ENCODE results near the gene STK26.
A peak's percentile ranks its signal among the peaks of the same experiment; 100 is the strongest.

Gene STK26

DNA sequence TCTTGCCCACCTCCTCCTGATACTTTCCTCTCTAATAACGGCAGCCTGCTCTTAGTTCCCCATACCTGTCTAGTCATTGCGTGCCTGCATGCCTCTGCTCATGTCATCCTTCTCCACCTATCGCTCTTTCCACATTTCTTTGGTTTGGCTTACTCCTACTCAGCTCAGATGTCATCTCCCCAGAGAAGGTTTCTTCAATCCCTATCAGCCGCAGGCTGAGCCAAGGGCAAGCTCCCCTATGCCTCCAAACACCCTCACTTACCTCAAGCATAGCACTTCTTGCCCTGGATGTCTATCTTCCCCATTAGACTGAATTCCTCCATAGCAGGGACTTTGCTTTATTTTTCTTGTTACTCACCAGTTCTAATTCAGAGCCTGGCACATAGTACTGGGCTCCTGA is 78.1 kb downstream of the STK26 start:
- no peak for DNase-seq

DNA sequence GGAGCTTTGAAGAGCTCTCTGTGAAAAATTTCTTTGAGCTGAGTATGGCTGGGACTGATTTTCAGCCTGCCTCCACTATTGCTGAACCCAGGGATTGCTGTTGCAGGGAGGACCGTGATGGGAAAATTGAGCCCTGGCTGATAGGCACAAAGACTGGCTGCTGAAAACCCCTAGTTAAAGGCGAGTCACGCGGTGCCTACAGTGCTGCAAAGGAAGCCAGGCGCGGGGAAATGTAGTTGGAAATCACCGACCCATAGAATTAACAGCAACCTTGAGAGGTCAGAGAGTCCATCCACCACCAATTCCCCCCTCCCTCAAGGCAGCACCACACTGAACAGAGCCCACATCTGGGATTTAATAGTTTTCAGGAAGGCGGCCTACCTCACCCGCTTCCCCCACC is 78.7 kb downstream of the STK26 start:
- no peak for DNase-seq

DNA sequence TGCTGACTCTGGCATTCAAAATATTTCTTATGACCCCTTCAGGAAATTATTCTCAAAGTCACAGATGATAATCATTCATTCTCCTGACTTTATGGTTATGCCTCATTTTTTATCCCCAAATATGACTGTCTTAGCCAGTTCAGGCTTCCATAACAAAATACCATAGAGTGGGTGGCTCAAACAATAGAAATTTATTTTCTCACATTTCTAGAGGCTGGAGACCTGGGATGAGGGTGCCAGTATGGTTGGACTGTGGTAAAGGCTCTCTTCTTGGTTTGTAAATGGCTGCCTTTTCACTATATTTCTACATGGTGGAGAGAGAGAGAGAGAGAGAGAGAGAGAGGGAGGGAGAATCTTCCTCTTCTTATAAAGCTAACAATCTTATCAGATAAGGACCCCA is 84.2 kb downstream of the STK26 start:
- no peak for DNase-seq

DNA sequence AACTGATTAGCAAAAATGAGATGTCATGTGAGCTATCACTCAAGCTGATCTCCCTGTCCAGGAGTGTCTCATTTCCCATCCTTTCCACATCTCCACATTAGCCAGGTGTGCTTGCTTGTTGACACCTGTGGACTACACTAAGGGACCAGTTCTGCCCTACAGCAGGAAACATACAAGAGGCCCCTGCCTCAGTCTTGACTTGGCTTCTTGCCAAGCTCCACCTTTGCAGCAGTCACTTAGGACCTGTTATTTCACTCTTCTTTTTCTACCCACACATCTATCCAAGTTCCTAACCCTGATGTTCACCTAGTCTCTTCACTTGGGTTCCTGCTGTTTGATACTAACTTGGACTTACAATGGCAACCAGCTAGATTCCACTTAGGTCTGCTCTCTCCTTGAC is 91.5 kb downstream of the STK26 start:
- no peak for DNase-seq

DNA sequence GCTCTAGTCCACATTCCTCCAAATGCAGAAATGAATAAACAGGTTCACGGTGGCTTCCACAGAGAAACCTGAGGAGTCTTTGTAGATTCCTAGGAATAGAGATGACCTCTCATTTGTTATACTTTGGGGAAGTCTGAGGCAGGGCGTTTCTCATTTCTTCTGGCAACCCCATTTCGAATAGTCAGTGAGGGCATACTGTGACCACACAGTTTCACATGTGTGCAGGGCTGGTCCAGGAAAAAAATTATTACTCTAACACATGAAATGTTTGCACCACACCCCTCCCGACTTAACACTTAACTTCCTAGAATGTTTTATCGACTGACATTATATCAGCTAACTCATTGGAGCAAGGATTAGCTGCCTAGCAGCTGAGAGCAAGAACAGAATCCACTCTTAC is 92.7 kb downstream of the STK26 start:
- no peak for DNase-seq

DNA sequence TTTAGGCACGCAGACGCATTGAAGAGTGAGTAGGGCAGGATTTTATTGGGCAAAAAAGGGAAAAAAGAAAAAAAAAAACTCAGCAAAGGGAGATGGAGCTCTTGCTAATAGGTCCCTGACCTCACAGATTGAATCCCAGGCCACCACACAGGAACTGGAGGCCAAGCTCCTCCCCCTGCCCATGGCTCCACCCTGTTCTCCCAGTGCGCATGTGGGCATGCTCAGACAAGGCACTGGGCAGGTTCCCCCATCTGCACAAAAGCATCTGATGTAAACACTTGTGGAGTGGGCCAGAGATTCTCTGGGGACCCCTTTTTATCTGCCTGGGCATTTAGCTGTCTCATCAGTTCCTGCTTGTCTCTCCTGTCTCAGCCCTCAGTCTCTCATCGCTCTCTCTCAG is 95.3 kb downstream of the STK26 start:
- DNase-seq = no peak

DNA sequence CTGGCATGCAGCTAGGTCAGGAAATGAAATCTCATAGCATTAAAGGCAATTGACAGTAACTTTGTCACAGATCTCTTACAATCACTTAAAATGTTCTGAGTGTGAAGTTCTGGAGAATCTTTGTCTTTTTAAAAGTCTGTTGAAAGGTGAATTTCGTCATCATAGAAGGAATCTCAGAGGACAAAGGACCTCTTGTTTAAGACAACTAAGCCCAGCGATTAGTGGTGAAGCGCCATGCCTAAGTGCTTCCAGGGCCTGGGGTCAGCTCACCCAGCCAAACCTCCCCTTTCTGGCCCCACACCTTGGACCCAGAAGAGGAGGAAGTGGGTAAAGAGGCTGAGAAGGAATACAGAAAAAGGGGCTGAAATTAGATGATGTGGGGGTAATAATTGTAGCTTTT is 96.2 kb downstream of the STK26 start:
- DNase-seq = no peak

DNA sequence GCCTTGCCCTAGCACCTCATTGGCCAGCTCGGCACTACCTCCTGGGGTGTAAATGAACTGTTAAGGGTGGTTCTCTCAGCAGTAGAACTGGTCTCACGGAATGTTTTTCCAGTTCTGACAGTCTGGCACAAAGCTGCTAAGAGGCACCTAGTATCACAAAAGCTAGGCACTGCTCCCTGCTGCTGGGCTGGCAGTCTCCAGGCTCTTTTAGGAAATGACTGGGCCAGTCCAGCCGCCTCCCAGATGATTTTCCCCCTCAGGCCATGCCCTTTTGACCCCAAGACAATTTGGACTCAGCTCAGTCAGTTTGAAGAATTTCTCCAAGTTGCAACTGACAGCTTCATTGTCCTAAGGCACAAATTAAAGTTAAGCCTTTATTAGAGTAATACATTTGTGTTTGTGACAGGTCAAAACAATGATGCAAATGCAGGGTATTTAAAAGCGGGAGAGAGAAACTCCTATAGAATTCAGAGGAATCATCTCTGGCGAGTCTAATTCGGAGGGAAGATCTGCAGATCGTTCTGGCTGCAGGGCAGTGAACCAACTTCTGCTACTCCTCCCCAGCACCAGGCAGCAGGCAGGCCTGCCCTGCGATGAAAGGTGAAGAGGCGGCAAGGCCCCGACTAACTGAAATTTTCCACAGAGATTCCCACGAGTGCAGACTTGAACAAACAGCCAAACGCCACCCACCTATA is 96.9 kb downstream of the STK26 start:
- DNase-seq = peak; percentile 19

DNA sequence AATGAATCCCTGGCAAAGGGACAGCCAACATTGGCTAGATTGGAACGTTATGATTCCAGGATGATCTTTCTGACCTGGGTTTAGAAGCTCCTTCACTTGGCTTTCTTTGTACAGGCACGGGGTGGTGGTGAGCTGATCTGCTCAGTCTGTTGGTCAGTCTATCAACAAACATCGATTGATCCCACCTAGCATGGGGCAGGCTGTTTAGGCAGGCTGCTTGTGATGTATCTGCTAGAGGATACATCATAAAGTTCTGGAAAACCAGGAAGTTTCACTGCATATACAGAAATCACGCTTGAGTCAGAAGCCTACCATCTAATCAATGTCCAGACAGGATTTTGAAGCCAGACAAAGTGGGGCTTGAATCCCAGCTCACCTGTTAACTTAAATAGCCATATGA is 97.8 kb downstream of the STK26 start:
- DNase-seq = no peak
